HG02678 (cell line): ENCODE results near the gene ACBD6.
"Not testable (repeated sequence)": the region's sequence is repeated elsewhere in the genome, so short reads cannot be mapped to it uniquely, and the experiment has no call there.

ENCODE experiments used
- ATAC-seq: cut with Tn5 transposase; IDR thresholded peaks from one replicate; pipeline ENCODE4 v1.9.1; 2021; ENCODE audit warnings: mild to moderate bottlenecking, moderate library complexity; ENCODE audit not compliant: unreplicated experiment

Gene ACBD6

DNA sequence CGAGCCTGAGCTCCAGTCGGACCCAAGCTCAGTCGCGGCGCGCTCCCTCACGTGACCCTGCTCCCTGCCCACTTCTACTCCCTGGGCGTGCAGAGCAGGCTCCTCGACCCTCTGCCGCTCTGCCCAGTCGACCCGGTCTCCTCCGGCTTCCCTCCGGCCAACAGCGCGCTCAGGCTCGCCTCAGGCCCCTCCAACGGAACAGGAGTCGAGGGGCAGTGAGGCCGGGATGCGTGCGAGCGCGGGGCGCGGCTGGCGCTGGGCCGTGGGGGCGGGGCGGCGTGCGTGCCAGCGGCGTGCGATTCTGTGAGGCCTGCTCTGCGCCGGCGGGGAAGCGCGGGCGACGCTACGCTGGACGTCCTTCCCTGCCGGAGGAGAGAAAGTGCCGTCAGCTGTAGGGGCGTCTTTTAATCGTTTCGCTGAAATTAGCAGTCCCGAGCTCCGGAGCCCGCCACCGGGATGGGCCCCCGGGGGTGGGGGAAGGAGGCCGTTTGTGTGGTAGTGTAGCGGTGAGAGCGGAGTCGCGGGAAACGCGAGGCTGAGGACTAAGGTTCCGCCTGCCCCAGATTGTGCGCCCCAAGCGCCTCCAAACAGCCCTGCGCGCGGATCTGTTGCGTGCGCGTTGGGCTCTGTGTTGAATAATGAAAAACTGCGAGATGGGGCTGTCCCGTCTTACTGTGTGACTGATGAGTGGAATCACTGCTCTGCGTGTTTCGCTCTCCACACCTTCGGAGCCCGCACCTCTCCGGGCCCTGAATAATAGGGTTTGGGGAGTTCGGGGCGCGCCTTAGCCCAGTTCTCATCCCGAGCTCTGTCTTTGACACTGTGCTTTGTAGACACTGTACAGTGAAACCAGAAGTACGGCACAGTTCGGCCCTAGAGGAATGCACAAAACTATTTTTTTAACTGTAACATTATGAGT, at the start of gene ACBD6:
ACBD6 (minus strand) TSS at position 217 of the 919 bp plus-strand sequence. CDS start 311 bp downstream, outside the sequence.
- peak; percentile 83 for ATAC-seq

DNA sequence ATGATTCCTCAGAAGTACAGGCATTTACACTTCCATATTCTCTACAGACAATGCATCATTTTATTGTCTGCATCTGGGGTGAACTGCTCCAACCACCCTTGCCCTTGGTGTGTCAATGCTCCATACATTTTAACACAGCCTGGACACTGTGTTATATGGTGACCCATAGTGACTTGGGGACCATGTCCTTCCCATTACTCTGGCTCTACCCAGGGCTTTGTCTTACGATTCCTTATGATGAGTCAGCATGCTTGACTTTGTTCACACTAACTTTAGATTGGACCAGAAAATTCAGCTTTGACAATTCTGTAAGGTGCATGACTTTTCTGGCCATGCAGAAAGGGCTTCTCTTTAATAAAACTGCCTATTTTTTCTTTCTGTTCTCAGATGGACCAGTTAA, 49.6 kb upstream of the ACBD6 start:
- ATAC-seq, result no peak

DNA sequence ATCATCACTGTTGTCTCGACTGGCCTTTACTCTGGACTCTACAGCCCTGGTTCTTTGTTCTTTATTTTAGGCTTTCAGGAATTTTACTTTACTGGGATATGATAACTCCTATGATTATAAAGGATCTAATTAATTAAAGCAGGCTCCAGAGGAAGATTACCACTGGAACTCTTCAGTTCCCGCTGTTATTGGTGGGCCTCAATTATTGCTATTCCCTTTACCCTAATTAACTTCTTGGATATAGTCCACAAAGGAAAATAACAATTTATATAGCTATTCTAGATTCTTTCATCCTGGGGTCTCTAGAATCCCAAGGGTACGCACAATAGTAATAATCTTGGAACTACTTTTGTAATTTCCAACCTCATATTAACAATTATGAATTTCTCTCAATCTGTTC, 47.9 kb upstream of the ACBD6 start:
- ATAC-seq, result no peak

- not testable (repeated sequence) for ATAC-seq
These were observed 47.4 kb upstream of the ACBD6 start for GRCh38 chr1:180549770-180550169.

- no peak for ATAC-seq
These were observed 46.4 kb upstream of the ACBD6 start for GRCh38 chr1:180548686-180549317.

DNA sequence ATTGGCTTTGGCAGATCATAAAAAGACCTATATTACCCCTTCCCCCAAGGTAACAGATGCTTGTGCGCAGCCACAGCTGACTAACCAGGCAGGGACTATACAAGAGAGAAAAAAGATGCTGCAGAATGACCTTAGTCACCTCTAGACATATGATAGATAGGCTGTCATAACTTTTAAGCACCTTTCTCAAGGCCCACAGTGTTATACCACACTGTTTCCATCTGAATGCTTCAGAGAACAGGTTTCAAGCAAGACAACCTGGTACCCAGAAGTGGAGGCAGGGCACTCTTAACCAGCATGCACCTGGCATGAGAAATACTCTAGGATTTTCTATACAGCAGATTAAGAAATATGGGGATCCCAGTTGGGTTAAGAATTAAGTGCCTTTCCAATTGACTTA, 43.6 kb upstream of the ACBD6 start:
- no peak for ATAC-seq

GRCh38 chr1:180544050-180544449, 41.7 kb upstream of the ACBD6 start:
- no peak for ATAC-seq

DNA sequence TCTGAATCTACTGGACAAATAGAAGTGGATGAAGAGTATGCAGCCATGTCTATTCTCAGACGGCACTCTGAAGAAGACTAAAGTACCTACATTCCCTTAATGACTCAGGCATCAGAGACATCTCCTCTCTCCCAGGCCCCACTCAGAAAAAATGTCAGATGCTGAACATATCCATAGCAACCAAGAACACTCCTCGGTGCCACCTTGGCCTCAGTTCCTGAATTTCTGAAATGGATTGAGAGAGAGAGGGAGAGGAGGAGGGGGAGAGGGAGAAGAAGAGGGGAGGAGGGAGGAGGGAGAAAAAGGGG, 40.4 kb upstream of the ACBD6 start:
- no peak for ATAC-seq

DNA sequence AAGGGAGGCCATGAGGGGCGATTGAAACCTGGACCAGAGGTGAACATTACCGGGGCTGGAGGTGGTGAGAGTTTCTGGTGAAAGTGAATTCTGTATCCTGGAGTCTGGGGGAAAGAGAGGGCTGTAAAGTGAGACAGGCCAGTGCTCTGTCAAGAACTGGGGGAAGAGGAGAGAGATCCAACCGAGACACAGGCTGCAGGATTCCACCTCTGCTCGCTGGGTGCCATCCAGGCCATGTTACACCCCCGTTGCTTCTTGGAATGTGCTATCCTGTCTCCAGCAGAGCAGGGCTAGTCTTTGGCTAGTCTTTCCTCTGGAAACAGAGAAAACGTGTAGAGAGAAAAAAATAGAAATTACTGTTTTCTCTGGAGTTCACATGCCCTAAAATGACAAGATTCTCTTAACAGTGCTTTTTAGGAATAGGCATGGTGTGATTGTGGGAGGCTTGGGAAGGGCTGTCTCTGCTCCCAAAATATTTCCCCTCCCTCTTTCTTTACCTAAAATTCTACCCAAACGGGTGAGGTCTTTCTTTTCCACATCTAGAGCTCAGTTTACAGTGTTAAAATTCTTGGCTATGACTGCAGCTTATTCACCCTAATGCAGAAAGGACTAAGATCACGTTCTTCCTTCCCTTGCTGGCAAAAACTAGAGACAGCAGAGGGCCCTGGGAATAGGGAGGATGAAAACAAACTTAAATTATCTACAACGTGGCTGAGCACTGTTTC, 39.9 kb upstream of the ACBD6 start:
- no peak for ATAC-seq

DNA sequence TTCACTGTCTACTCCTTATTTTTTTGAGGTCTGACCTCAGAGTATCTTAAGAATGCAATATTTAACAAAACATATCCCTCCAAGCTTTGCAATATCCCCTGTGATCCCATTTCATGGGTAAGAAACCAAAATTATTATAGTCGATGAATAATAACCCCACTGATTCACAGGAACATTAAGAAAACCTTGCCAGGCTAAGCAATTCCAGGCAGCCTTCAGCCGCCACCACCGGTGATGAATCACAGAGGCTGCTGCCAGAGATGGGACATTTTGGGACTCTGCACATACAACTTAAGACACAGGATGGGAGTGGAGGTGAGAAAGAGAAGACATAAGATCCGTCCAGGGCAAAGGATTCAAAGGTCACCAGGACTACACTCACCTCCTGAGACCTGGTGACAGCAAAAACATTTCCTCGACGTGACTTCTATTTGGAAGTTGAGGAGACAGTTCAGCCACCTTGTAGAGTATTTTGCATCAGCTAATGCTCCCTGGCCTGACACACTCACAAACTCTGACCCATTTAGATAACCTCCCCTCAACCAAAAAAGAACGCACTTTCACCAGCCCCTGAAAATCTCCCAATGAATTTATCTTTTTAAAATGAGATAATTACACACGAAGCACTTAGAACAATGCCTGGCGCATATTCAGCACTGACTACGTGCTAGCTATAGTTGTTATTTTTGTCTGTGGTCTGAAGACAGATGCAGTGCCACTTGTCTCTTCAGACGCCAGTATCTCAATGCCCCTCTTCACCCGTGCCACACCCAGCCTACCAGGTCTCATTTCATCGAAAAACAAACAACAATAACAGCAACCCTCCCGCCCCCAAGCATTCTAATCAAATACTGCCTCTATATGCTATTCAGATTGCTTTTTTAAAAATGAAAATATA, 38.6 kb upstream of the ACBD6 start:
- no peak for ATAC-seq

DNA sequence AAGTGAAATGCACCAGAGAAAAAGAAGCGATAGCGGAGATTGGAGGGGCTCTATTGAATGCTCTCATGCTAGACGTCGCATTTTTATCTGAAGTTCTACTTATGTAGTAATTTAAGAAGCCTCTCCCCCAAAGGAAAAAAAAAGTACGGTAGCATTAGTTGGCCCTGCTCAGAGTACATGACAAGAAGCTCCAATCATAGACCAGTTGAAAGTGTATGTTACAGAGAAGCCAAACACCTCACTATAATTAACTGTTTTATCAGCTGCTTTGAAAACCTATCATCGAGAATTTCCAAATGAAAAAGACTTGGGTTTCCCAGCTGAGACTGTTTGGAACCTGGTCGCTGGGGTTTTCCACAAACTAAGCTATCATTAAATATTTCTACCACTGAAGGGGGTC, 36.8 kb upstream of the ACBD6 start:
- ATAC-seq, result no peak

DNA sequence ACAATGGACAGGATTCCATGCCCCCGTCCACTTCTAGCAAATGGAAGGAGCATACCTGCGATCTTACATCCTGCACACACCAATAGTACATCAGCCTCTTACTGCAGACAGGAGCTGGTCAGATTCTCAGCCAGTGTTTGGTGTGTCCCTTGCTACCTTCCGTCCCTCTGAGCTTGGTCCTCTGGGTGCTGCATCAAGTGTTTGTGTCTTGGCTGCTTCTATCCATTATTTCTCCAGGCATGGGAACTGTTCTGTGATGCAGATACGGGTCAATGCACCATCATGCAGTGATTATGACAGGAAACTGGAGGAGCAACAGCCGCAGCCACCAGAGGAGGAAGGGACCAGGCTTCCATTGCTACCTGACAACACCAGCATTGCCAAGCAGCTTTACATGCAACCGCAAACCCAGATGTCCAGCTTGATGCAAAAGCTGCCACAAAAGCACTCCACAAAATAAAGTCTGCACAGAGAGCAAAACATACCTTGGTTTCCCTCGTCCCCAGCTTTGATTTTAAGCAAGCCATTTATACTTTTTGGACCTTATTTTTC, 34.5 kb upstream of the ACBD6 start:
- no peak for ATAC-seq

- no peak for ATAC-seq
These were observed 33.1 kb upstream of the ACBD6 start for GRCh38 chr1:180535418-180535999.

- ATAC-seq, result no peak
These were observed 31.8 kb upstream of the ACBD6 start for GRCh38 chr1:180534214-180534613.

DNA sequence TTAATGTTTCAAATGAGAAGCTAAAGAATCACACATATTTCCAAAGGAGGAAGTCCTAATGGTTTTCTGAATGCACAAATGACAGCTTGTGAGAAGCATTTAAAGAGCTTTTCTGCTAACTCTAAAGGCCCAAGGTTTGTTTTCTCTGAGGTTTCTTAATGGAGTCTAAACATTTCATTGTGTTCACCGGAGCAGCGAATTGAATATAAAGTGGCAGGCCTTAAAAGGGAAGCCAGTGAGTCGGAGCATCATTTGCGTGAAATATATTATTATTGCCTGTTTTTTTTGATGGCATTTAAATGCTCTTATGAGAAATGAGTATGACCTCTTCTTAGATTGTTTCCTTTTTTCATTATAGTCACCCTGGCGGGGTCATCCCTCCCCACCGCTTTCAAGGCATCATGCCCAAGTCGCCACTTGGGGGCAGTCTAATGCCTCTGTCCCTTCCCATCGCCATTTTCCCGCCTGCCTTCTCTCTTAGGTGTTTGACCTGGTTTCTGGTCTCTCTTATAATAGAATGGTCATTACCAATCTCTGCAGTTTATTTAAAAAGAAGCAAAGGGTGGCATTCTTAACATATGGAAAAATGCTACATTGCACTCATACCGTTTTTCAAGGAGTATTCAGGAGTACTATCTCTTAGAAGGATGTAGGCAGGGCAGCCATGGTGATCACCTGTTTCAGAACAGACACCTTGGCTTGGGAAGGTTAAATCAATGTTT, 31.1 kb upstream of the ACBD6 start:
- ATAC-seq, result peak; percentile 72

DNA sequence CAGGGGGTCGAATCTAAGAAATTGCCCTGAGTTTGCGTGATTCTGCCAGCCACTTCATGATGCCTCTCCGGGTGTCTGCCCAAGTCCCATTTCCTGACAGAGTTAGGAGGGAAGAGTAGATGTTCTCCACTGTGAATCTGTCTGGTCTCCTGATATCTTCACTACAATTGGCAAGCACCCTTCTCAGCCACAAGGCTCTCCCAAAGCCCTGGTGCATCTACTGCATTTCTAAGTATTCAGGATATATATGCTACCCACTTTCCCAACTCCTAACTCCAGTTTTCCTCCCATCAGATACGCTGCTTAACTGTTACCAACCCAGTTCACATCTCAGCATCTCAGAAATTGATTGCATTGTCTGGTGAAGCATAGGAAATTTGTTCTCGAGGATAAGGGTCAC, 30.5 kb upstream of the ACBD6 start:
- ATAC-seq, result no peak

DNA sequence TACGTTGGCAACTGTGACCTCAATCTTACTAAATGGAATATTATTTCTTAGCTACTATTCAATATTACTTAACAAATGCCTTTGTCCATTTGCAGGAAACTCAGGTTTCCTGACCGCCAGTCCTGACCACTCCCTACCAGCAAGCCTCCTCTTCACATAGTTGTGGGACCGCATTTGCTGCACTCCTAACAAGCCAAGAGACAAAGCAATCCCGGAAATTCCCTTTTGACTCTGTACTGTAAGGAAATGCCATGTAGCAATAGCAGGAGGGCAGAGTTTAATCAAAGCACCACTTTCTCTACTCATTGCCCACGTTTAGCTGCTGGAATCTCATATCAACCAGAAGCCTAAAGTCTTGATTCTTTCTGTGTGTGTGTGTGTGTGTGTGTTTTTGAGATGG, 28.1 kb upstream of the ACBD6 start:
- no peak for ATAC-seq

- ATAC-seq, result no peak
These were observed 26.6 kb upstream of the ACBD6 start for GRCh38 chr1:180528868-180529470.

DNA sequence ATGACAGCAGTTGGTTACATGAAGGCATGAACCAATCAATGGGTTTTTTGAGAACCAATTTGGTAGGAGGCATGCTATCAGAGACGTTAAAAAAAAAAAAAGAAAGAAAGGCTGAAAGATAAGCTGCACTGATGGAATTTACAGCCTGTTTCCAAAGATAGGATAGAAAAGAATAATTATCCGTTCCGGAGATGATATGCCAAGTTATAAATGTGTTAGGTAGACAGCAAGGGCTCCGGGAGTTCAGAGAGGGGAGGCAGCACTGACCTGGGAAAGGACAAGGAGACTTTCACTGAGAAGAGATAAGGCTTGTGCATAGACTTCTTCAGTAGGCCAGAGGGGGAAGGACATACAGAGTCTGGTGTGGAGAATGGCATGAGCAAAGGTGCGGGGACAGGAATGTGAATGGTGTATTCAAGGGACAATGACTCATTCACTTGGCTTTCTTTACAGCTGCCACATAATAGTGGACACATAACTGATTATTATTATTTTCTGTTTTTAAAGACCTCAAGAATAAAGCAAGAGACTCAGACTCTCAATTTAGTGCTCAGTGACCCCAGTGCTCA, 24.8 kb upstream of the ACBD6 start:
- no peak for ATAC-seq
